Measurements from ENCODE around the gene TTLL11. TPM values are rescaled to one million over a fixed set of nuclear protein-coding genes. Genes with fewer than 3 reads are reported as not detected.
A peak's percentile ranks its signal among the peaks of the same experiment; 100 is the strongest.

Gene TTLL11
- total RNA-seq, 1 experiment from 2014 or later = 2.3 TPM

DNA sequence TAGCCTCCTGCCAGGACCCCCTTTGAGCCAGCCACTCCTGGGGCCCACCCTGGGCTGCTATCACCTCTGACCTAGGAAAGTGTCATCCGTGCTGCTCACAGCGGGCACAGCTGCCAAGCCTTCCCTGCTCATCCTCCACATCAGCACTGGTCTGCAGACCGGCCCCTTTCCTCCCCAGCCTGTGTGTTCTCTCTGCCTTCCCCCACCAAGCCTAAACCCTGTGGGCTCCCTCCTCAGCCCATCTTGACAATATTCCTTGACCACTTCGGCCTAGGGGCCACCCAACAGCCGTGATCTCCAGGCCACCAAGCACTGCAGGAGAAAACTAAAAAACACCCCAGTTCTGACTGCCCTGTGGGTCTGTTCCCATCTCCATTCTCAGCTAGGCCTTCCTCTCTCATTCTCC lies 306.6 kb downstream of the TTLL11 start:
- DNase-seq = no peak
- BruUV-seq (replicated peaks) = no TSS peak
- no peak overlapping the region for H3K4me3 ChIP-seq
- ChIA-PET POLR2A (ENCODE audit: unreplicated experiment) (no interaction called here), CTCF (no interaction called here)
- no peaks in the 10 kb centered on the region; the same call in 1 of the 2 replicates for H3K36me3 ChIP-seq (ENCODE audit: low read depth)
- H3K27ac ChIP-seq = no peak overlapping the region
- no peaks in the 10 kb centered on the region for H4K20me1 ChIP-seq (ENCODE audit: insufficient read depth)
- 0 out of 2 replicates have a peak, but pooled peaks cover 4% of the 10 kb centered on the region for H3F3A ChIP-seq (ENCODE audit: insufficient read depth, low read depth)
- no peaks in the 10 kb centered on the region for H3K79me2 ChIP-seq (ENCODE audit: low read depth)
- no peaks in the 10 kb centered on the region for H3K27me3 ChIP-seq (ENCODE audit: insufficient read depth, low read depth)
- H3K9me3 ChIP-seq (ENCODE audit: insufficient read depth, low read depth) = no peaks in the 10 kb centered on the region
- TF ChIP-seq EZH2 (IDR thresholded peaks at IDR 0.05; ENCODE audit: low read depth) = no peak
- TF ChIP-seq, protein P1, sequence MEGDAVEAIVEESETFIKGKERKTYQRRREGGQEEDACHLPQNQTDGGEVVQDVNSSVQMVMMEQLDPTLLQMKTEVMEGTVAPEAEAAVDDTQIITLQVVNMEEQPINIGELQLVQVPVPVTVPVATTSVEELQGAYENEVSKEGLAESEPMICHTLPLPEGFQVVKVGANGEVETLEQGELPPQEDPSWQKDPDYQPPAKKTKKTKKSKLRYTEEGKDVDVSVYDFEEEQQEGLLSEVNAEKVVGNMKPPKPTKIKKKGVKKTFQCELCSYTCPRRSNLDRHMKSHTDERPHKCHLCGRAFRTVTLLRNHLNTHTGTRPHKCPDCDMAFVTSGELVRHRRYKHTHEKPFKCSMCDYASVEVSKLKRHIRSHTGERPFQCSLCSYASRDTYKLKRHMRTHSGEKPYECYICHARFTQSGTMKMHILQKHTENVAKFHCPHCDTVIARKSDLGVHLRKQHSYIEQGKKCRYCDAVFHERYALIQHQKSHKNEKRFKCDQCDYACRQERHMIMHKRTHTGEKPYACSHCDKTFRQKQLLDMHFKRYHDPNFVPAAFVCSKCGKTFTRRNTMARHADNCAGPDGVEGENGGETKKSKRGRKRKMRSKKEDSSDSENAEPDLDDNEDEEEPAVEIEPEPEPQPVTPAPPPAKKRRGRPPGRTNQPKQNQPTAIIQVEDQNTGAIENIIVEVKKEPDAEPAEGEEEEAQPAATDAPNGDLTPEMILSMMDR (conservative IDR thresholded peaks at IDR 0.05) = no peak
- H3K4me1 ChIP-seq (replicated peaks; ENCODE audit: insufficient read depth) = no peaks in the 10 kb centered on the region
- intact Hi-C loops (cut with micrococcal nuclease; ENCODE audit: unreplicated experiment) = loop anchor here (10.0 kb wide), 1 partner anchor 58 kb away; no protein-coding TSS in a partner anchor
- H3K9me2 ChIP-seq (ENCODE audit: insufficient read depth) = no peaks in the 10 kb centered on the region
- H2AFZ ChIP-seq = no peak overlapping the region
- no peak overlapping the region for H3K4me2 ChIP-seq

DNA sequence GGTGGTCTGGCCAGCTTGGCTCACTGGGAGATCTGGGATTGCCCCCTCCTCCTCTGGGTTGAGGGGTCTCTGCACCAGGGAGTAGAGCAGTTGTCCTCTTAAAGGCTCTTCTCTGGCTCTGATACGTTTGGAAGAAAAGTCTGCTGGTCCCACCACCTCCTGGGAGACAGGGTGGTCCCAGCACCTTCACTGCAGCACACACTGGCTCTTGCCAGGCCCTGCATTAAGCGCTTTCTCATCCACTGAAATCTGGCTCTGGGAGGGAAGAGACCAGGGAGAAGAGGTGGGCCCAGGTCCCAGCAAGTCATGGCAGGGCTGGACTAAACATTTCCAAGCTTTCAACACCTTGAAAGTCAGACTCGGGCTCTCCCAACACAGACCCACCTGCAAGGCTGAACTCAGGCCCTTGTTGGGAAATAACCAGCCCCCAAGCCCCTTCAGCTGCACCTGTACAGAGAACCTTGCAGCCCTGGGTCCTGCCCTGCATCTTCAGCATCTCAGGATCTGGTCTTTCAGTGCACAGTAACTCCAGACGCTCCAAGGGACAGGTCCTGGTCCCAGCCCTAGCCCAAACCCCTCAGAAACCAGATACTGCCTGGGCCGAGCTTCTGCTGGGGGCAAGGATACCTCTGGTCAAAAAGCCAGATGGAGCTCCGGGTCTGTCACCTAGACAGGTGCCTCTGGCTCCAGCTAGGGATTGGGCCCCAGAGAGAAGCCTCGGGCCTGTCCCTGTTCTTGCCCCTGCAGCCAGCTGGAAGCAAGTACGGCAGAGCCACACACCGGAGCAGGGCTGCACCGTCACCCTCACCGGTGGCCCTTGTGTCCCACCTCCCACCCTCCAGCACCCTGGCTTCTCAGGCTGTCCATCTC lies 307.2 kb downstream of the TTLL11 start:
- DNase-seq = no peak
- ChIA-PET POLR2A (ENCODE audit: unreplicated experiment) (no interaction called here), CTCF (no interaction called here)
- Histone ChIP-seq H3K9me2 (ENCODE audit: insufficient read depth) (no peaks in the 10 kb centered on the region), H4K20me1 (ENCODE audit: insufficient read depth) (no peaks in the 10 kb centered on the region), H2AFZ (no peak overlapping the region), H3K27ac (no peak overlapping the region), H3K4me3 (no peak overlapping the region), H3K4me1 (replicated peaks; ENCODE audit: insufficient read depth) (no peaks in the 10 kb centered on the region), H3K27me3 (ENCODE audit: insufficient read depth, low read depth) (no peaks in the 10 kb centered on the region), H3K79me2 (ENCODE audit: low read depth) (no peaks in the 10 kb centered on the region), H3F3A (ENCODE audit: insufficient read depth, low read depth) (0 out of 2 replicates have a peak, but pooled peaks cover 4% of the 10 kb centered on the region), H3K4me2 (no peak overlapping the region), H3K36me3 (ENCODE audit: low read depth) (no peaks in the 10 kb centered on the region; the same call in 1 of the 2 replicates), H3K9me3 (ENCODE audit: insufficient read depth, low read depth) (no peaks in the 10 kb centered on the region)
- BruUV-seq (replicated peaks) = no TSS peak
- intact Hi-C loops (cut with micrococcal nuclease; ENCODE audit: unreplicated experiment) = loop anchor here (10.0 kb wide), 1 partner anchor 59 kb away; no protein-coding TSS in a partner anchor
- no peak for TF ChIP-seq EZH2 (IDR thresholded peaks at IDR 0.05; ENCODE audit: low read depth)
- TF ChIP-seq, protein P1 (conservative IDR thresholded peaks at IDR 0.05) = no peak

DNA sequence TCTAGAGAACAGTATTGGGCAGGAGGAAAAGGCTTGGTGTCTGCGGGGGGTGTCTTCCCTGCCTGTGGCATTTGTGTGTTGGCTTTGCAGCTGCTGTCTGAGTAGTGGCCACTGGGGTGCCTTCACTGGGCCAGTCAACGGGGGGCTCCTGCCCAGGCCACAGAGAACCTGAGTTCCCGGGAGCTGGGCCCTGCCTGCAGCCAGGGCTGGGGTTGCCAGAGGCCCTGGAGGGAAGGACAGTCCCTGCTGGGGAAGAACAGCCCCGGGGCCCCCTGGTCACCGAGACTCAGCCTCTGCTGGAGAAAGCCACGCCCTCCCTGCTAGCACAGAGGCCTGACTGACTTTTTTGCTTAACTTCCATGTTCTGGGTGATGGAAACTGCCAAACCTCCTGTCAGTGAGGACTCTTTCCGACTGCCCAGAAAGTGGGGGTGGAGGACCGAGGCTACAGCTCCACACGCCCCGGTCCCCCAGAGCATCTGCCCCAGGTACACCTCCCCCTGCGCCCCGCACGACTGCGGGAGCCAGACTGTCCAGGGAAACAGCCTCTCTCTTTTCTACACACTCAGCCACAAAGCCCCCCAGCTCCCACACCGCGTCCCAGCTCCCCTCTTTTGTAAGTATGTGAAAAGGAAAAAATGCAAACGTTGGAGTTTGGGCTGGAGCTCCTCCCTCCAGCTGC lies 308.2 kb downstream of the TTLL11 start:
- ChIA-PET POLR2A (ENCODE audit: unreplicated experiment) (no interaction called here), CTCF (no interaction called here)
- Histone ChIP-seq H3K4me1 (replicated peaks; ENCODE audit: insufficient read depth) (no peaks in the 10 kb centered on the region), H3K27me3 (ENCODE audit: insufficient read depth, low read depth) (no peaks in the 10 kb centered on the region), H3K79me2 (ENCODE audit: low read depth) (no peaks in the 10 kb centered on the region), H2AFZ (no peak overlapping the region), H3K9me3 (ENCODE audit: insufficient read depth, low read depth) (no peaks in the 10 kb centered on the region), H3K27ac (no peak overlapping the region), H3K36me3 (ENCODE audit: low read depth) (no peaks in the 10 kb centered on the region; the same call in 1 of the 2 replicates), H4K20me1 (ENCODE audit: insufficient read depth) (no peaks in the 10 kb centered on the region), H3K4me3 (no peak overlapping the region), H3F3A (ENCODE audit: insufficient read depth, low read depth) (0 out of 2 replicates have a peak, but pooled peaks cover 4% of the 10 kb centered on the region), H3K9me2 (ENCODE audit: insufficient read depth) (no peaks in the 10 kb centered on the region), H3K4me2 (no peak overlapping the region)
- TF ChIP-seq, protein P1 (conservative IDR thresholded peaks at IDR 0.05) = no peak
- TF ChIP-seq EZH2 (IDR thresholded peaks at IDR 0.05; ENCODE audit: low read depth) = no peak
- TSS peak; percentile 13 for BruUV-seq (replicated peaks)
- DNase-seq = no peak
- intact Hi-C loops (cut with micrococcal nuclease; ENCODE audit: unreplicated experiment) = loop anchor here (10.0 kb wide), 1 partner anchor 60 kb away; no protein-coding TSS in a partner anchor

All from PC-9 (cell line).